GM21447 (cell line): Measurements from ENCODE around the gene GYS1.
"Not testable (repeated sequence)": the region's sequence is repeated elsewhere in the genome, so short reads cannot be mapped to it uniquely, and the experiment has no call there.

Experiments
- ATAC-seq: cut with Tn5 transposase; IDR thresholded peaks from one replicate; pipeline ENCODE4 v1.9.1; 2021; ENCODE audit not compliant: unreplicated experiment

Gene GYS1

DNA sequence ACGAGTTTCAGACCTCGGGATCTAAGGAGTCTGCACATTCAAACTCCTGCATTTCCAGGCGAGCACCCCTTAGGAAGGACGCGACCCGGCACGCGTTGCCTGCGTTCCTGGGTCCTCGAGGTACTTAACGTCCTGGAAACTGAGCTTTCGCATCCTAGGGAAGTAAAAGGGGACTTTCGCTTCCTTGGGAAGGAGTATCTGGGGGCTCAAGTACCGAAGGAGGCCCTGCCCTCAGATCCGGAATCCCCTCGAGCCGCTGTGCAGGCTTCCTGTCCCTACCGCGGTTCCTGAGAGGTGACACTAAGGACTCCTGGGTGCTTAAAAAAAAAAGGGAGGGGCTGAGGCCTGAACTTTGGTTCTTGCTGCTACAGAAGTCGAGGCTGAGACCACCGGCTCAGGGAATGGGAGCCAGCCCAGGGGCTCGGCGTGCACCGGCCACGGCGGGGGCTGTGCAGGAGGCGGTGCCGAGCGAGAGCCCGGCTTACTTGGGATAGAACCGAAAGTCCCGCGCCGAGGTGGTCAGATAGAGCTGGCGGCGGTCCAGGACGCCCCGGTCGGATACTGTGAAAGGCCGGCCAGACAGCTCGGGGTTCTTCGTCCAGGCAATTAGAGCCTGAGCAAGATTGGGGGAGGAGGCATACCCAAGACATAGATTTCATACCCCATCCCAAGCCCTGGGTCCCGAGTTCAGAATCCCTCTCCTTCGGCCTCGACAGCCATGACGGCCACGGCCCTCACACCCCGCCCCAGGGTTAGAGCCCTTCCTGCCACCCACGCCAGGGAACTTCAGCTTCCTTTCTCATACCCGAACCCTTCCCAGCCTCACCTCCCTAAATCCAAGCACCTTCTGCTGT lies 25.5 kb upstream of the GYS1 start:
- ATAC-seq, result not testable (repeated sequence)

DNA sequence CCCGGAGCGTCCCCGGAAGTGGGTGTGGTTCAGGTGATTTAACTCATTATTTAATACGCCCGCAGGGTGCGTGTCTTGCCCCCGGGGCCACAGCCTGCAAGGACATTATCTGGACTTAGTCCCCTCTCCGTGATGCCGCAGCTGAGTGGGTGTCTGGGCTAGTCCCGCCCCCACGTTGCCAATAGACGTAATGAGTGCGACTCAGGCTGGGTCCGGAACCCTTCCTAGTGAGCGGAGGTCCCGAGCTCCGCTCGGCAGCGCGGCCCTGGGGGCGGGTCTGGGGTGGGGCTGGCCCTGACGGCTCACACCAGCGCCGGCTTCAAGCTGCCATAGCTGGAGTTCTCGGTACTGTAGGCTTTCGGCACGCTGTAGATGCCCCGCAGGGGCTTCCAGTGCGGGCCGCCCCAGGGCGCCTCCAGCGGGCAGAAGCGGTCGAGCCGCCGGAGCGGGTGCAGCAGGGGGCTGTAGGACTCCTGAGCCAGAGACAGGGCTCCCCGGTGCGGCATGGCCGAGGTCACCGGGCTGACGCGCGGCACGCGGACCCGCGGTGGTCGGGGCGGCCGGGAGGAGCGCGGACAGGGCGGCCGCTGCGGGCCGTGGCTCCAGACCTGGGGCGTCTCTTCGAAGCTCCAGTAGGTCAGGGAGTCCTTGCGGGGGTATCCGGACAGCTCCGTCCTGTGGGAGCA lies 24.7 kb upstream of the GYS1 start:
- no peak for ATAC-seq

DNA sequence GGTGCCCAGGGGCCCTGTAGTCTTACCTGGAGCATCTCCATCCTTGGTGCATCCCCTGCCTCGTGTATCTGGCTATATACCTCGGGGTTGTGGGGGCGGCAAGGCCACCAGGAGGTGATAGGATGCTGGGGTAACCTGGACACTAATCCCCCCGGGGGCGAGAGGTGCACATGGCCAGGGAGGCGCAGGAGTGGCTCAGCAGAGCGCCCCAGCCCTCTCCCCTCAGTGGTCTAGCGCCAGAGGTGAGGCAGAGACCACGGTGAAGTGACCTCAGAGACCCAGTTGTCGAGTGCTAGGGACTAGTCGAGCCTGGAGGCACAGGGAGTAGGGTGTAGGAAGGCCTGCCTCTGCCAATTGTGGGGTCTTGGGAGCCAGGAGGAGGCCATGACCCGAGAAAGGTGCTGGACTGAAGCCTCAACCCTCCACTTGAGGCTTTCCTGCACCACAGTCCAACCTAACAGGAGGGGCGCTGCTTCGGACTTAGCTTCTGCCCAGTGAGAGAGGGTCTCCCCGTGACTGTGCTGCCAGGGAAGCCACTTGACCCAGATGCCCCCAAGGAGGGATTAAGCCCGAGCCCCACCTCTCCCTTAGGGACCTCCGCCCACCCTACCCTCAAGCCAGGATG lies 24.0 kb upstream of the GYS1 start, which contains the start of gene LHB:
Gene LHB (minus strand): TSS at position 51 of the 625 bp plus-strand sequence. CDS start 10 bp downstream, at position 41.
- ATAC-seq, result no peak

DNA sequence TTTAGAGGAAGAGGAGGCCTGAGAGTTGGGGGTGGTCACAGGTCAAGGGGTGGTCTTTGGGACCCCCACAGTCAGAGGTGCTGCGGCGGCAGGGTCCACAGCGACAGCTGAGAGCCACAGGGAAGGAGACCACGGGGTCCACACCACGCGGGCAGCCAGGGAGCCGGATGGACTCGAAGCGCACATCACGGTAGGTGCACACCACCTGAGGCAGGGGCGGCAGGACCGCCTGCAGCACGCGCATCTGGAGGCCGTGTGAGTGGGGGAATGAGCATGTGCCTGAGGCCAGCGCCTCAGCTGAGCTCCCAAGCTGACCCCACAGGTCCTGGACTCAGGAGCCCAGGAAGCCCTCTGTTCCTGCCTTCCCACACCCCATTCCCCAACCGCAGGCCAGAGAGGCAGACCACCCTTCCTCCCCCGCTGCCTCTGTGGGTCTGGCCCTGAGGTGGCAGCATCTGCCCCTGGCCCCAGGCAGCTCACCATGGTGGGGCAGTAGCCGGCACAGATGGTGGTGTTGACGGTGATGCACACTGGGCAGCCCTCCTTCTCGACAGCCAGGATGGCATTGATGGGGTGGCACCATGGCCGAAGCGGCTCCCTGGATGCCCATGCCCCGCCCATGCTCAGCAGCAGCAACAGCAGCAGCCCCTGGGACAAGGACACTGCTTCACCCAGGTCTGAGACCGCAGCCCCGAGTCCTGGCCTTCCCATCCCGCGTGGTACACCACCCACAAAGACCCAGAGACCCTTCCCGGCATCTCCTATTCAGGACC lies 23.1 kb upstream of the GYS1 start:
- ATAC-seq, result no peak

DNA sequence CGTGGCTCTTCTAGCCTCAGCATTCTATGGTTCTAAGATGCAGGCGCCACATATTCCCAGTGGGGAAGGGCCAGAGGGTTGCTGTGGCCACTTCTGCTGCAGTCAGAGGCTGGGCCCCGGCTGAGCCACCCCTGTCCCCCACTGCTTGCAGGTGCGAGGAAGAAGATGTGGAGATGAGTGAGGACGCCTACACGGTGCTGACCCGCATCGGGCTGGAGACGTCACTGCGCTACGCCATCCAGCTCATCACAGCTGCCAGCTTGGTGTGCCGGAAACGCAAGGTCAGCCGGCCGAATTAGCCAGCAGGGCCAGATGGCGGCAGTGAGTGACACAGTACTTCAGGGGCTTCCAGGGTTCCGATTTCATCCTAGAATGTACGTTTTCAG lies 21.8 kb upstream of the GYS1 start:
- no peak for ATAC-seq

DNA sequence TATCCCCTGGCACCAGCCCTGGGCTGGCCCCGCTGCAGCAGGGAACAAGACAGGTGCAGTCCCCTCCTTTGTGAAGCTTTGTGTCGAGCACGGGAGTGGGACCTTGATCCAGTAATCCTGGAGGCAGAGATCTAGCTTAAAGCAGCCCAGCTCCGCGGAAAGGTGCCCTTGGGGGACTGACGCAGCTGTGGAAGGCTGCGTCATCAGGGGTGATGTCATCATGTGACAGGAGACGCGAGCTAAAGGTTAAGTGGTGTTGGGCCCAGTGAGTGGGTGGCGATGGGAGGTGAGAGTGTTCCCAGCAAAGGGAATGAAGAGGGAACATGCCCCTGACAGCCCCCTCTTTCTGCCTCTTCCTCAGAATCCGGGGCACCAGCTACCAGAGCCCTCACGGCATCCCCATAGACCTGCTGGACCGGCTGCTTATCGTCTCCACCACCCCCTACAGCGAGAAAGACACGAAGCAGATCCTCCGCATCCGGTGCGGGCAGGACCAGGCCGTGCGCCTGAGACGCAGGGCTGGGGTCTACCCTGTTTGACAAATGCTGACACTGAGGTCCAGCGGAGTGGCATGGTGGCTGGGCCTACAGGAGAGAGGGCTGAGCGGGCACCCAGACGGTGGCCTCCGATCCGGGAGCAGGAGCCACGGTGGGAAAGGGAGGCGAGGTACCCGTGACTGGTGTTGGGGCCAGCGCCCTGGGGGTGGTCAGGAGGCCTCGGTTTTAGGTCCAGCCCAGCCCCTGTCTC lies 21.2 kb upstream of the GYS1 start:
- ATAC-seq, result no peak

DNA sequence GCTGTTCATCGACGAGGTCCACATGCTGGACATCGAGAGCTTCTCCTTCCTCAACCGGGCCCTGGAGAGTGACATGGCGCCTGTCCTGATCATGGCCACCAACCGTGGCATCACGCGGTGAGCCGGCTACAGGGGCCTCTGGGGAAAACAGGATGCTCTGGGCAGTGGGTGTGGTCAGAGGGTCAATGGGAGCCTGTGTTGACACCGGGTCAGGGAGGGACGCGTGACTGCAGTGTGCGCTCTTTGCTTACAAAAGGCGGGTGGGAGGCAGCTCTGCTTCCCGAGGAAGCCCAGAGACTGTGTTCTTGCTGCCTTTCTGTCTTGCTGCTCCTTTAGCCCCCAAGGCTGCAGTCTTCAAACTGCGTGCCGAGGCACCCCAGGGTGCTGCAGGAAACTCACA lies 18.1 kb upstream of the GYS1 start:
- ATAC-seq, result no peak

DNA sequence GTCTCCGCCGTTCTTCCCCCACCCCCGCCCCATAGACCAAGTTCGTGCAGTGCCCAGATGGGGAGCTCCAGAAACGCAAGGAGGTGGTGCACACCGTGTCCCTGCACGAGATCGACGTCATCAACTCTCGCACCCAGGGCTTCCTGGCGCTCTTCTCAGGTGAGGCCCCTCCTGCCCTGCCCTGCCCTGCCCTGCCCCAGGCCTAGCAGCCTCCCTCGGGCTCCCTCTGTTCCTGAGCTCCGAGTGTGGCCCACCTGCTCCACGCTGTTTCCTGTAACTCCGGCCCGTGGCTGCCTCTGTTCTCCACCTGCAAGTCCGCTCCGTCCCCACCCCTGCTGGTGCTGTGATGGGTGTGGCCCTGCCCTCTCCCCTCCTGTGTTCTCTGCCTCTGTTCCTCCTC lies 17.3 kb upstream of the GYS1 start:
- no peak for ATAC-seq

DNA sequence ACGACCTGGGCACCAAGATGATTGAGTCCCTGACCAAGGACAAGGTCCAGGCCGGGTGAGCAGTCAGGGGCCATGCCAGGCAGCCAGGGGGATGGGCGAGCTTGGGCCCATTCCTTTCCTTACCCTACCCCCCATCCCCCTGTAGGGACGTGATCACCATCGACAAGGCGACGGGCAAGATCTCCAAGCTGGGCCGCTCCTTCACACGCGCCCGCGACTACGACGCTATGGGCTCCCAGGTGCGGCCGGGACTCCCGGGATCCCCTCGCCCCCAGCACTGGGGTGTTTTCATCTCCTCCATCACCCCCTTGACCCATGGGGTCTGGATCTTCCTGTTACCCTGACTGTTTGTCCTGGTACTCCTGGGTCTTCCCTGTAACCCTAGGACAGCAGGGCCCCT lies 16.7 kb upstream of the GYS1 start:
- no peak for ATAC-seq

DNA sequence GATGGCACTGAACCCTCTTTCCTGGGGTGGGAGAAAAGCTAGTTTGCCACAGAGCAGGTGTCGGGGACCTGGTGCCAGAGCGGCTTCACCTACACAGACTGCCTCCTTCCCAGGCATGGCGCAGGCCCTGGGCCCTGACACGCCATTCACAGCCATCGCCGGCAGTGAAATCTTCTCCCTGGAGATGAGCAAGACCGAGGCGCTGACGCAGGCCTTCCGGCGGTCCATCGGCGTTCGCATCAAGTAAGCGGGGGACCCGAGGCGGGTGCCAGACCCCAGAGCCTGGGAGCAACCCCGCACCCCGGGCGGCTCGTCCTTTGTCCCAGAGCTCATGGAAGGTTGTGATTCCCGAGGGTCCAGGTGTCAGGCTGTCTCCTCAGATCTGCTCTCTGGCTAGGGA lies 13.8 kb upstream of the GYS1 start:
- no peak for ATAC-seq

DNA sequence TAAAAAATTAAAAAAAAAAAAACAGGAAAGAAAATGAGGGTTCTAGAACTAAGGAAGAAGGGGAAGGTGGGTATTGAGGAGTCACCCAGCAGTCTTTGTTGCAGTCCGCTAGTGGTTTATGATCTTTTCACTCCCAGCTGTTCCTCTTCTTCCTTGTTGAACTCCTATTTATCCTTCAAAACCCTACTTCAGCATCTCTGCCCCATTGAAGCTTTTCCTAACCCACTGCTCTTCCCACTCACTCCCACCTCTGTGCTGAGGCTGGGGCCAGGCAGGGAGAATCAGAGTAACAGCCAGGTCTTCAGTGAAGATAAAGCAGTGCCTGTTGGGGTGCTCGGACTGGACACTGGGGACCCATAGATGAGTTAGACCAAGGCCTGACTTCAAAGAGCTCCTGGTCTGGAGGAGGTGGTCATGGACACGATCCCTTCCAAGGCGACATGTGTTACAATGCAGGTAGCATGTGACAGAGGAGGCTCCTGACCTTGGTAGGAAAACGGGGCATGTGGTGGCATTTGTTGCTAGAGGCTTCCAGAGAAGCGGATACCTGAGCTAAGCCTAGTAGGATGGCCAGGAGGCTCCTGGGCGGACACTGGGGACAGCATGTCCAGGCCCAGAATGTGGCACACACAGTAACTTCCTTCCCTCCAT lies 12.0 kb upstream of the GYS1 start:
- no peak for ATAC-seq

DNA sequence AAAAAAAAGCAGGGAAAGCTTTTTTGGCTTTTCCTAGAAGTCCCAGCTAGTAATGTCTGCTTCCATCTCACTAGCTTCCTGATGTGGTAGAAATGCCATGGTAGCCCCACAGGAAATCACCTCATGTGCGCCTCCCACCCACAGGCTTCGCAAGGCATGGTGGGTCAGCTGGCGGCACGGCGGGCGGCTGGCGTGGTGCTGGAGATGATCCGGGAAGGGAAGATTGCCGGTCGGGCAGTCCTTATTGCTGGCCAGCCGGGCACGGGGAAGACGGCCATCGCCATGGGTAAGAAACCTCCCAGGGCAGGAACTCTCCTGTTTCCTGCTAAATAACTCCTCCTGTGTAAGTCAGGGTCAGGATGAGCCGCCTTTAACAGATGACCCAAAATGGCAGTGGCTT lies 11.0 kb upstream of the GYS1 start:
- ATAC-seq, result no peak

DNA sequence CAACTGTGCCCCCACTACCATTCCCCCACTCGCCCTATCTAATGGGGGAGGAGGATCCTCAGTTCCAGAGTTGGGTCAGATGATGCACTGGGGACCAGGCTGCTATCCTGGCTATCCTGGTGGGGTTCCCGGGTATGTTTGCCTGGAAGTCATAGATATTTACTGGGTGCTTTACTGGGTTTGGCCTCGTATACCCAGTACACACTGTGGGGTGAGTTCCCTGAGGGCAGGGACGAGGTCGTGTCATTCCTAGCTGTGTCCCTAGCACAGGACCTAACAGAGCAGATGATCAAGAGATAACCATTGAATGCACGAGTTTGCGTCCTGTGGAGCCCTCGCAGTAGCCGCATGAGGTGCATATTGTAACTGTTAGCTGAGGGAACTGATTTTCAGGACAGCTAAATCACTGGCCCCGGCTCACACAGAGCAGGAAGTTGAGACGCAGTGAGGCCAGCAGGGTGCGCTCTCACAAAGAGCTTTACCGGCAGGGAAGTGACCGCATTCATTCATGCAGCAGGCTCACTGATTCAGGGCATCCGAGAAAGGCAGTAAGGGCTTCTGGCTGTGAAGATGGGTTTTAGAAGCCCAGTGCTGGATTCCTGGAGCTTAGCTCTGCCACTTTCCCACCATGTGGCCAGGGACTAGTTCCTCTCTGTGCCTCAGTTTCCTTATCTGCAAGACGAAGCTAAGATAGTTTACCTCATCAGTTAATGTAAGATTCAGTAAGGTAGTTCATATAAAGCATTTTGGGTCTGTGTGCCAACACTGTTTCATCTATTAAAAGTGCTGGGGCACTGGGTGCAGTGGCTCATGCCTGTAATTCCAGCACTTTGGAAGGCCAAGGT lies 6.6 kb upstream of the GYS1 start:
- ATAC-seq, result no peak

DNA sequence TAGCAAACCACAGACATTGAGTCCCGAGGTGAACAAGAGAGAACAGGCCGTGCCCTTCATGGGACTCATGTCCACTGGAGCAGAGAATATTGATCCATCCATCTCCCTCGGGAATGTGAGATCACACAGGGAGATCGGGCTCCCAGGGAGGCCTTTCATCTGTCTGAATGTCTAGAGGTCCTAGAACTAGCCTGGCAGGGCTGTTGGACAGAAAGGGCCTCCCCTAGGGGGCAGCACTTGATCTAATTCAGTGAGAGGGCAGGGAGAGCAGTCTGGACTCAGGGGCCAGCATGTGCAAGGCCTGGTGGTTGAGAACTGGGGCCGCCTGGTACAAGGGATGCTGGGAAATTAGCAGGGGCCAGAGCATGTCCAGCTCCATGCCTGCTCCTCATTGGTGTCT lies 4.9 kb upstream of the GYS1 start:
- ATAC-seq, result no peak

DNA sequence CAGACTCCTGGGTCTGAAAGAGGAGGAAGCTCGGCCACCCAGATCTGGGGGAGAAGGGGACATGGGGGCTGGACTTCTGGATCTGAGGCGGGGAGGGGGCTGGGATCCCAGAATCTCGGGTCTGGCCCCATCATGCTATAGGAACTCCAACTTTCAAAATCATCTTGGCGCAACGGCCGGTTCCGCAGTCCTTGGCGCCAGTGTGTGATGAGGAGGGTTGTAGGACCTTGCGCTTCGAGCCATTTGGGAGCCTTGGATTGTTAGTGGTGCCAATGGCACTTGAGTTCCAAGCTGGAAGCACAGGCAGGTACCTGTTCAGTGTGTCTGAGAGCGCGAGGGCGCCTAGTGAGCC lies 902 bp upstream of the GYS1 start:
- no peak for ATAC-seq

DNA sequence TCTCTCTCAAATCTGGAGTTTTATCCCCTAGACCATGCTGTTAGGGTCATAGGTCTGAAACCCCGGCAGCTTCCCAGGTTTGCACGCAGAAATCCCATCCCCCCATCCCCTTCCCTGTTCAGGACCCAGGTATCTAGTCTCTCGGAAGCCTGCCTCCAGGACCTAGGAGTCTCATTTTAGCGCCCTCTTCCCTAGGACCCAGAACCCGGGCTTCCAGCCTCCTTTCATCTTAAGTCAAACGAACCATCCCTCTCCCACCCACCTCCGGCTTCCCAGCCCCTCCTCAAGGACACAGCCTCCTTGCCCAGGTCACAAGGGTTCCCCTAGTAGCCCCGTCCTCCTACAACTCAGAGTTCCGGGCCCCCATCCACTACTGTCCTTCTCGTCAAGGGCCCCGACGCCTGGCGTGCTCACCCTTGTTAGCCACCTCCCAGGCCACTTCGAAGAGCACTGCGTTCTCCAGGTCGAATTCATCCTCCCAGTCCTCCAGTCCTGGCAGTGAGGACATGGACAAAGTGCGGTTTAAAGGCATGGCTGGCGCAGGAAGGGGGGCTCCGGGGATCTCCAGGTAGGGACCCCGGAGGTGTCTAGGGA lies 431 bp downstream of the GYS1 start:
- peak; percentile 13 for ATAC-seq

DNA sequence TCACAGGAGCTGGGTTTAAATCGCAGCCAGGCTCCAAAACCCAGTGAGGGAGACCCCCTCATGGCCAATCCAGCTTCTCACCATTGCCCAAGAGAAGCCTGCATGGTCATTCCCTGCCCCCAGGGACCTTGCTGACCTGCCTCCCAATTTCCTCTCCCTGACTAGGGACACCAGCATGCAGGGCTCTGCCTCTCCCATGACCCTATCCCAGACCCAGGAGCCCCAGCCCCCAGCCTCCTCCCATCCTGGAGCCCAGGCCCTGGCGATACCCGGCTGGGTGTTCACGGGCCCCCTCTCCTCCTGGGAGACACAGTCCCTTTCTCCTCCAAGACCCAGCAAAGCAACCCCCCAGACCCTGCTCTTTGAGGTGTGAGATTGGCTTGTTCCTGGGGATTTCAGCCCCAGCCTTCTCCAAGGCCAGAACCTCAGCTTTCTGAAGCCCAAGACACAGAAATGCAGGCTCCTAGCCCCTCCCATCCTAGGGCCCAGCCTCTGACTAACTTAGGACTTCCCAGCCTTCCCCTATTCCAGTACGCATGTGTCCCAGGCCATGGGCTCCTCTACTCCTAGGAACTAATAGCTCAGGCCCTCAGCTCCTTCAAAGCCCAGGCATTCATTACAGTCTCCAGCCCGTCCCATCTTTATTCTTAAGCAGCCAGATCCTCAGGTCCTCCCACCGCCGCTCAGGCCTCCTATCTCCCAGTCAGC lies 1.1 kb downstream of the GYS1 start:
- no peak for ATAC-seq

DNA sequence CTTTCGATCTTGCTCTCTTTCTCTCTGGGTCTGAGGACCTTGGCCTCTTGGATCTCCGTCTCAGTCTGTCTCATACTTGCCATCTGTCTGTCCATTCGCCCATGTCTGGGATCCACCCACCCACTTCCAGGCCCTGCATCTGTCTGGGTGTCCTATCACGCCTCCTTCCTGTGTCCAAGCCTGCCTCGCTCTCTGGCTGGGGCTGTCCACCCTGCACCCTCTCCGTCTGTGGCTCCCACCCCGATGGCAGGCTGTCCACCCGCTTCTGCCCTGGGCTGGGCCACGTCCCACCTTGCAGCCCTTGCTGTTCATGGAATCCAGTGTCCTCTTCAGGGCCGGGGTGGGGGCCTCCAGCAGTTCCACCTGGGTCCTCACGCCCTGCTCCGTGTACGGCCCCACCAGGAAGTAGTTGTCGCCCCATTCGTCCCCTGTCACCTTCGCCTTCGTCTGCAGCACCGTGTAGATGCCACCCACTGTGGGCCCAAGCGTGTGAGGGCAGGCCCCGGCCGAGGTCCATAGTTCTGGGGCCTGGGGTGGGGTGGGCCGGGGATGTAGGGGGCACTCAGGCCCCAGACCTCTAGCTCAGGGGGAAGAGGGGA lies 2.0 kb downstream of the GYS1 start:
- no peak for ATAC-seq
